ENCODE data around the gene CRISP2. TPM values are rescaled to one million over a fixed set of nuclear protein-coding genes. Genes with fewer than 3 reads are reported as not detected.

CRISP2 gene
- total RNA-seq, 2 experiments from 2014 or later, result not detected

DNA sequence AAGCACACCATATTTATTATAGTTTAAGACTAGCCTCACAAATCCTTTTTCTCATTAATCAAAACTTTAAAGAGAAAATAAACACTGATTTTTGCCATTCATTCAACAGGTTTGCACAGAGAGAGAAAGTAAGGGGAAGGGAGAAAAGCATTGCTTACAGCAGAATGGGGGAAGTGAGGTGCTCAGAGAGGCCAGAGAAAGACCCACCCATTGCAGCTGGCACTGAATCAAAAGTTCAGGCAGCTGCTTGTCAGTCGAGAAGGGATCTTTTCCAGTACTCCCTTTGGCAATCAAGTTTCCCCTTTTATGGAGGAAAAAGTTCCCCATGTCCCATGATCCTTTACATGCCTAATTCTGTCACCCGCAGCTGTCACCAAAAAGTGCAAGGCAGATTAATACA lies 8.0 kb upstream of the CRISP2 start:
- no peaks in the 10 kb centered on the region for H4K20me1 ChIP-seq (ENCODE audit: insufficient read depth, low read length)
- H3K79me2 ChIP-seq (ENCODE audit: insufficient read depth, low read depth, low read length), result no peaks in the 10 kb centered on the region
- TF ChIP-seq EZH2phosphoT487 (IDR thresholded peaks at IDR 0.05; ENCODE audit: borderline replicate concordance, low read depth, low read length), result no peak
- TF ChIP-seq, protein P1, sequence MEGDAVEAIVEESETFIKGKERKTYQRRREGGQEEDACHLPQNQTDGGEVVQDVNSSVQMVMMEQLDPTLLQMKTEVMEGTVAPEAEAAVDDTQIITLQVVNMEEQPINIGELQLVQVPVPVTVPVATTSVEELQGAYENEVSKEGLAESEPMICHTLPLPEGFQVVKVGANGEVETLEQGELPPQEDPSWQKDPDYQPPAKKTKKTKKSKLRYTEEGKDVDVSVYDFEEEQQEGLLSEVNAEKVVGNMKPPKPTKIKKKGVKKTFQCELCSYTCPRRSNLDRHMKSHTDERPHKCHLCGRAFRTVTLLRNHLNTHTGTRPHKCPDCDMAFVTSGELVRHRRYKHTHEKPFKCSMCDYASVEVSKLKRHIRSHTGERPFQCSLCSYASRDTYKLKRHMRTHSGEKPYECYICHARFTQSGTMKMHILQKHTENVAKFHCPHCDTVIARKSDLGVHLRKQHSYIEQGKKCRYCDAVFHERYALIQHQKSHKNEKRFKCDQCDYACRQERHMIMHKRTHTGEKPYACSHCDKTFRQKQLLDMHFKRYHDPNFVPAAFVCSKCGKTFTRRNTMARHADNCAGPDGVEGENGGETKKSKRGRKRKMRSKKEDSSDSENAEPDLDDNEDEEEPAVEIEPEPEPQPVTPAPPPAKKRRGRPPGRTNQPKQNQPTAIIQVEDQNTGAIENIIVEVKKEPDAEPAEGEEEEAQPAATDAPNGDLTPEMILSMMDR (conservative IDR thresholded peaks at IDR 0.05; ENCODE audit: low read length), result no peak
- POLR2A ChIA-PET, result no interaction called here
- H3K4me1 ChIP-seq (ENCODE audit: insufficient read depth, low read length, poor library complexity, severe bottlenecking), result no peaks in the 10 kb centered on the region
- H3K9me3 ChIP-seq (ENCODE audit: low read length), result no peaks in the 10 kb centered on the region
- CTCF ChIA-PET (ENCODE audit: unreplicated experiment), result no interaction called here
- DNase-seq (ENCODE audit: low spot score), result no peak
- no peak overlapping the region for H2AFZ ChIP-seq (ENCODE audit: low read length)
- BruUV-seq (replicated peaks), result no TSS peak
- no peaks in the 10 kb centered on the region for H3K36me3 ChIP-seq (ENCODE audit: insufficient read depth, low read length)
- no peak overlapping the region for H3K4me3 ChIP-seq (ENCODE audit: low read depth, low read length, poor library complexity, severe bottlenecking)
- H3K9me2 ChIP-seq (ENCODE audit: insufficient read depth, low read length), result no peaks in the 10 kb centered on the region
- no peak overlapping the region for H3K4me2 ChIP-seq (ENCODE audit: low read length)
- intact Hi-C loops (cut with micrococcal nuclease; ENCODE audit: unreplicated experiment), result no loop called here
- no peak overlapping the region for H3K27ac ChIP-seq (ENCODE audit: low read depth, low read length, poor library complexity, severe bottlenecking)

DNA sequence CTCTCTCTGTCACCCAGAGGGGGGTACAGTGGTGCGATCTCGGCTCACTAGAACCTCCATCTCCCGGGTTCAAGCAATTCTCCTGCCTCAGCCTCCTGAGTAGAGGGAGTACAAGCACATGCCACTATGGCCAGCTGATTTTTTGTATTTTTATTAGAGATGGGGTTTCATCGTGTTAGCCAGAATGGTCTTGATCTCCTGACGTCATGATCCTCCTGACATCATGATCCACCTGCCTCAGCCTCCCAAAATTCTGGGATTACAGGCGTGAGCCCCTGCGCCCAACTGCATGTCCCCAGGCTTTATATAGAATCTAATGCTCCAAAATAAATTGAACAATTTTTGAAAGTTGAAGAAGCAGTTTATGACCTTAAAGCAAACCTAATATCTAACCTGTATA lies 7.0 kb upstream of the CRISP2 start:
- no peaks in the 10 kb centered on the region for H3K4me1 ChIP-seq (ENCODE audit: insufficient read depth, low read length, poor library complexity, severe bottlenecking)
- no TSS peak for BruUV-seq (replicated peaks)
- no peaks in the 10 kb centered on the region for H3K9me3 ChIP-seq (ENCODE audit: low read length)
- H3K4me2 ChIP-seq (ENCODE audit: low read length), result no peak overlapping the region
- no peaks in the 10 kb centered on the region for H3K9me2 ChIP-seq (ENCODE audit: insufficient read depth, low read length)
- ChIA-PET POLR2A (interaction anchor here (0.6 kb wide), 1 partner anchor 374 kb away, joined by 3 read pairs; no protein-coding TSS in a partner anchor), CTCF (ENCODE audit: unreplicated experiment) (no interaction called here)
- TF ChIP-seq, protein P1 (conservative IDR thresholded peaks at IDR 0.05; ENCODE audit: low read length), result no peak
- no peak for TF ChIP-seq EZH2phosphoT487 (IDR thresholded peaks at IDR 0.05; ENCODE audit: borderline replicate concordance, low read depth, low read length)
- no peak for DNase-seq (ENCODE audit: low spot score)
- no peak overlapping the region for H3K27ac ChIP-seq (ENCODE audit: low read depth, low read length, poor library complexity, severe bottlenecking)
- intact Hi-C loops (cut with micrococcal nuclease; ENCODE audit: unreplicated experiment), result no loop called here
- no peaks in the 10 kb centered on the region for H3K36me3 ChIP-seq (ENCODE audit: insufficient read depth, low read length)
- H4K20me1 ChIP-seq (ENCODE audit: insufficient read depth, low read length), result no peaks in the 10 kb centered on the region
- no peak overlapping the region for H2AFZ ChIP-seq (ENCODE audit: low read length)
- no peaks in the 10 kb centered on the region for H3K79me2 ChIP-seq (ENCODE audit: insufficient read depth, low read depth, low read length)
- H3K4me3 ChIP-seq (ENCODE audit: low read depth, low read length, poor library complexity, severe bottlenecking), result no peak overlapping the region

DNA sequence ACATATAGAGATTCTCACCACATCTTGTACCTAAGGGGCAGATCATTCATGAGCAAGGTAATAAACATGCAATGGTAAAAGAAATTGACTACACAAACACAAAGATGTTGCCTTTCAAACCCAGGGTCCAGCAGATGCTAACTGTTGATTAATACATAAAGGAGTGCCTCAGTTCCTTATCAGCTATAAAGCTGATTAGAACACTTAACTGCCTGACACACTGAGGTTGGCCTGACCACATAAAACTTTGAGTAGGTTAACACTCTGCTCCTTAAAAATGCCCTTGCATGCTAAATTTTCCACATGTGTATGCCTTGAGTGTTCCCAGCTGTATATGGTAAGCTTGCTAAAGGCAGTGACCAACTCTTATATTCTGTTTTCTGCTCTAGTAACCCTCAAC lies 14.9 kb downstream of the CRISP2 start:
- Histone ChIP-seq H2AFZ (ENCODE audit: low read length) (no peak overlapping the region), H3K9me2 (ENCODE audit: insufficient read depth, low read length) (no peaks in the 10 kb centered on the region), H3K4me3 (ENCODE audit: low read depth, low read length, poor library complexity, severe bottlenecking) (no peak overlapping the region), H3K4me2 (ENCODE audit: low read length) (no peak overlapping the region), H3K4me1 (ENCODE audit: insufficient read depth, low read length, poor library complexity, severe bottlenecking) (no peaks in the 10 kb centered on the region), H4K20me1 (ENCODE audit: insufficient read depth, low read length) (no peaks in the 10 kb centered on the region), H3K27ac (ENCODE audit: low read depth, low read length, poor library complexity, severe bottlenecking) (no peak overlapping the region), H3K9me3 (ENCODE audit: low read length) (no peaks in the 10 kb centered on the region), H3K79me2 (ENCODE audit: insufficient read depth, low read depth, low read length) (no peaks in the 10 kb centered on the region), H3K36me3 (ENCODE audit: insufficient read depth, low read length) (no peaks in the 10 kb centered on the region)
- POLR2A ChIA-PET, result interaction anchor here (0.7 kb wide), 2 partner anchors 41 to 378 kb away, joined by 3 read pairs; no protein-coding TSS in a partner anchor
- intact Hi-C loops (cut with micrococcal nuclease; ENCODE audit: unreplicated experiment), result no loop called here
- DNase-seq (ENCODE audit: low spot score), result no peak
- BruUV-seq (replicated peaks), result no TSS peak
- TF ChIP-seq, protein P1 (conservative IDR thresholded peaks at IDR 0.05; ENCODE audit: low read length), result no peak
- no peak for TF ChIP-seq EZH2phosphoT487 (IDR thresholded peaks at IDR 0.05; ENCODE audit: borderline replicate concordance, low read depth, low read length)
- CTCF ChIA-PET (ENCODE audit: unreplicated experiment), result no interaction called here
